ENCODE results near the gene RCSD1.

RCSD1 gene

DNA sequence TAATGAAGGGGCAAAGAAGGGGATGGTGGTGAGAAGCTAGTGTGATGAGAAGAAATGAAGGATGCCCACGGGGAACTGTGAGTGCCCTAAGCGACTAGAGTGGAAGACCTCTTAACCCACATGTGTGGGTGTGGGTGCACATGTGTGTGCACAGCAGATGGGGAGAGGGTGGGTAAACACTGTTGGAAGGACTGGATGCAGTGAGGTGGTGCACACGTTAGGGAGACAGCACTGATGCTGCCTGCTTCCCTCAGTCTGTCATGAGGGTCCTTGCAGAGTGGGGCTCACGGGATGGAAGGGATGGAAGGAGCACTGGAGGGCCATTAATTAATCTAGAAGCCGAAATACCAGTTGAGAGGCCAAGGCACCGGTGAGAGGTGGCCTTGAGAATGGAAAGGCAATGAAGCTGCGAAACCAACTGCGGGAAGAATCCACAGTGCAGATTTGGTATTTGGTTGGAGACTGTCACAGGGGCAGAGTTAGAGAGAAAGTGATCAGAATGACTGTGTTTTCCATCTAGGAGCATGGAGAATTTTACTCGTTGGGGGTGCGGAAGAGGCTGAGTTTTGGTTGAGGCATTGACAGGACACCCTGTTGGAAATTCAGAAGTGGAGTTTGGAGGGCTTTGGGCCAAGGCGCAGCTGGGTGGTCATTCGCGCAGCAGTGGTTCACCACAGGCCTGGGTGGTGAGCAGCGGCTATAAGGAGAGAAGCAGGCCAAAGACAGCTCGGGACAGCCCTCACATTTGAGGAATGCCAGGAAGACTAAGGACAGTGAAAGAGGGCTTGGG, 15.8 kb downstream of the RCSD1 start:
- no peaks in the 10 kb centered on the region for H3K9me3 ChIP-seq (ENCODE audit: control insufficient read depth, low read depth, low read length)
- no peaks in the 10 kb centered on the region for H3K36me3 ChIP-seq (ENCODE audit: control insufficient read depth, low read depth, low read length)
- H3K27ac ChIP-seq (ENCODE audit: low read length), result no peak overlapping the region
- no peaks in the 10 kb centered on the region for H3K27me3 ChIP-seq (ENCODE audit: control insufficient read depth, insufficient read depth, low read length)
- no peak overlapping the region for H3K9ac ChIP-seq (ENCODE audit: low read length)
- no peak overlapping the region for H3K4me3 ChIP-seq (ENCODE audit: low read length)
- H3K4me1 ChIP-seq (ENCODE audit: control insufficient read depth, low read depth, low read length), result no peaks in the 10 kb centered on the region

DNA sequence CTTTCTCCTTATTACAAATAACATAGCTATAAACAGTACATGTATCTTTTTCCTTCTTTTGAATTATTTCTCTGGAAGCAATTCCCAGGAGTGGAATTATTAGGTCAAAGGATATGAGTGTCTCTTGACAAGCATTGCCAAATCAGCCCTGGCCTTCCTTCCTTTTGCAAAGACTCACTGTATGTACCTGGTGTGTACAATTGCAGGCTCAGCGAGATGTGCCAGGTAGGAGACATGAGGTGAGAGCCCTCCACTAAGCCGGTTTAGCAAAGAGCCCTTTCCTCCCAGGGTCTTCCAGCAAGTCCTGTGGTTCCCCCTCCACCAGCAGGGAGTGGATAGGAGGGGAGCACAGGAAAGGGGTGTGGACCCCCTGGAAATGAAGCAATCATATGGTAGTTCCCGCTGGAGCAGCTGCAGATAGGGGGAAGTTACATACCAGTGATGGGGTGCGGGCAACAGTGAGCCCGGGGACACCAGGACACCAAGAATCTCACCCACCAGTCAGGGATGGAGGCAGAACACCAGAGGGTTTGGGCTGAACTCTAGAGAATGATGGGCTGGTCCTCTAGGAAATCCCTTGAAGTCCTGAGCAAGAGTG, 18.3 kb downstream of the RCSD1 start:
- no peaks in the 10 kb centered on the region for H3K27me3 ChIP-seq (ENCODE audit: control insufficient read depth, insufficient read depth, low read length)
- no peak overlapping the region for H3K27ac ChIP-seq (ENCODE audit: low read length)
- no peaks in the 10 kb centered on the region for H3K36me3 ChIP-seq (ENCODE audit: control insufficient read depth, low read depth, low read length)
- H3K9me3 ChIP-seq (ENCODE audit: control insufficient read depth, low read depth, low read length), result no peaks in the 10 kb centered on the region
- H3K4me1 ChIP-seq (ENCODE audit: control insufficient read depth, low read depth, low read length), result no peaks in the 10 kb centered on the region
- no peak overlapping the region for H3K4me3 ChIP-seq (ENCODE audit: low read length)
- no peak overlapping the region for H3K9ac ChIP-seq (ENCODE audit: low read length)

DNA sequence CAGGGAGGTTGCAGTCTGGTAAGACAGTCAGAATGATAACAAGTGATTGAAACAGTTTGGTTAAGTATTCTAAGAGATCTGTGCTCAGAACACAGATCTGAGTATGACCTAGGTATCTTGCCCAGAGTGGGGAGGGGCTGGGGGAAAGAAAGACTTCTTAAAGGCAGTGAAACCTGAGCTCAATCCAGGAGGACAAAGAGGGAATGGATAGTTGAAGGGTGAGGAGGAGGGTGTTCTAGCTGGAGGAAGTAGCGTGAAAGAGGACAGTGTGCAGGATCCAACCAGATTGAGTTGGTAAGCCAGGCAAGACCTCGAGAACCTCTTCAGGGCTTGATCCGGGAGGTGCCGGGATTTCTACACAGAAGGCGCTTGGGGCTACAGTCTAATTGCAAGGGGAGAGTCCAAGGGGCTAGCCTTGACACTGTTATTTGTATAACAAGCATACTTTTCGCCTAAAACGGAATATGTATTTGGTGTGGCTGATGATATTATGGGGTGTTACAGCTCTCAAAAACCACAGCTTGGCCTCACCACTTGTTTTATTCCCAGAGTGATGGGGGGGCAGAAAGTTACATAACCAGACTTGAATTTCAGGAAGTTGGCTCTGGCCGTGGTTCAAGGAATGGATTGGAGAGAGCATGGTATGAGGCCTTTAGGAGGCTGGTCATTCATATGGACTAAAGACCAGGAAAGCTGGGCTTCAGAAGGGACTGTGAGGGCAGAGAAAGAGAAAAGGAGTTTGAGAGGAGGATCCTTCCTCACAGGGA, 19.1 kb downstream of the RCSD1 start:
- Histone ChIP-seq H3K27me3 (ENCODE audit: control insufficient read depth, insufficient read depth, low read length) (no peaks in the 10 kb centered on the region), H3K4me1 (ENCODE audit: control insufficient read depth, low read depth, low read length) (no peaks in the 10 kb centered on the region), H3K9ac (ENCODE audit: low read length) (no peak overlapping the region), H3K27ac (ENCODE audit: low read length) (no peak overlapping the region), H3K9me3 (ENCODE audit: control insufficient read depth, low read depth, low read length) (no peaks in the 10 kb centered on the region), H3K36me3 (ENCODE audit: control insufficient read depth, low read depth, low read length) (no peaks in the 10 kb centered on the region), H3K4me3 (ENCODE audit: low read length) (no peak overlapping the region)

DNA sequence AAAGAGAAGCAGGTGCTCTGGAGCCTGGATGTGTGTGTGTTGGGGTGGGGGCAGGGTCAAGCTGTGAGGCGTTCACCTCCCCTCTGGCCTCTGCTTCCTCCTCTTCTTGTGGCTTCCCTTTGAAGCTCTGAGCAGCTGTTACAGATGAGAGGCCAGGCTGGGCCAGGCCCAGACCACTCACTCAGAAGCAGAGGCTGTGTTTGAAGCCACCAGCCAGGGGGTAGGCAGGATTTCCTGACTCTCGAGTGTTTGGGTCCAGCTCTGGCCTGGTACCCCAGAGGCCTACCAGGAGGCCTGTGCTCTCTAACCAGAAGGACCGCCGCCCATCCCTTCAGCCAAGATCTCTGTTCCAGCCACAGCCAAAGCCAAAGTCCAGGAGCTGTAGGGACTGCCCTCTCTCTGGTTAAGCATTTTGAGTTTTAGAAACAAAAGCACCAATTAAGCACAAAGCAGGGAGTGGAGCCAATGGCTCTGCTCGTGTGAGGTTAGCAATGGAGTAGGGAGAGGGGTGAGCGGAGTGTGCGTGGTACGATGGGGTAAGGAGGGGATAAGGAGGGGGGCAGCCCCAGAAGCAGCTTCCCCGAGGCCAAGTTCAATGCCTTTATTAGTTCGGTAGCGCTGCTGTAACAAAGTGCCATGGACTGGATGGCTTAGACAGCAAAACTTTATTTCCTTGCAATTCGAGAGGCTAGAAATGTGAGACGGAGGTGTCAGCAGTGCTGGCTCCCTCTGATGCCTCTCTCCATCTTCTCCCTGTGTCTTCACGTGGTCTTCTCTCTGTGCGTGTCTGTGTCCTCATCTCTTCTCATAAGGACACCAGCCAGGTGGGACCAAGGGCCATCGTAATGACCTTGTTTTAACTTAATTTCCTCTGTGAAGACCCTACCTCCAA, 20.5 kb downstream of the RCSD1 start:
- Histone ChIP-seq H3K4me3 (ENCODE audit: low read length) (no peak overlapping the region), H3K9me3 (ENCODE audit: control insufficient read depth, low read depth, low read length) (no peaks in the 10 kb centered on the region), H3K9ac (ENCODE audit: low read length) (no peak overlapping the region), H3K27me3 (ENCODE audit: control insufficient read depth, insufficient read depth, low read length) (no peaks in the 10 kb centered on the region), H3K27ac (ENCODE audit: low read length) (no peak overlapping the region), H3K36me3 (ENCODE audit: control insufficient read depth, low read depth, low read length) (no peaks in the 10 kb centered on the region), H3K4me1 (ENCODE audit: control insufficient read depth, low read depth, low read length) (no peaks in the 10 kb centered on the region)

DNA sequence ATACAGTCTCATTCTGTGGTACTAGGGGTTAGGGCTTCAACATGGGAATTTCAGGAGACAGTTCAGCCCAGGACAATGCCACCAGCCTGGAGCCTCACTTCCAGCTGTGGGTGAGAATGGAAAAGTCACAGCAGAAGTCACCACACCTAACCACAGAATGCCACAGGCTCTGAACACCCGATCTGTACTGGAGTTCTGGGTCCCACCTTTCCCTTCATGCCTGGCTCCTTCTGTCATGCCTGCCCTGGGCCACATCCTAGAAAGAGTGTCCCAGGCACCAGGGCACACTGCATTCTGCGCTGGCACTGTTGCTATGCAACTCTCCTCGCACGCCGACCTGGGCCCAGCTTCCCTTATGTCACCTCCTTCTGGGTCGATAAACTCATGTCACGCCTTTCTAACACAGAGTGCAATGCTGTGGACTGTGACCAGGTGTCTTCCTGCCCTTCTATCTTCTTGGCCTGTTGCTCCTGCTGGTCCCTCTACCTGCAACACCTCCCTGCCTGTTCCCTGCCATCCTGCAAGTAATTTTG, 21.2 kb downstream of the RCSD1 start:
- Histone ChIP-seq H3K9me3 (ENCODE audit: control insufficient read depth, low read depth, low read length) (no peaks in the 10 kb centered on the region), H3K4me1 (ENCODE audit: control insufficient read depth, low read depth, low read length) (no peaks in the 10 kb centered on the region), H3K27ac (ENCODE audit: low read length) (no peak overlapping the region), H3K4me3 (ENCODE audit: low read length) (no peak overlapping the region), H3K27me3 (ENCODE audit: control insufficient read depth, insufficient read depth, low read length) (no peaks in the 10 kb centered on the region), H3K36me3 (ENCODE audit: control insufficient read depth, low read depth, low read length) (no peaks in the 10 kb centered on the region), H3K9ac (ENCODE audit: low read length) (no peak overlapping the region)

DNA sequence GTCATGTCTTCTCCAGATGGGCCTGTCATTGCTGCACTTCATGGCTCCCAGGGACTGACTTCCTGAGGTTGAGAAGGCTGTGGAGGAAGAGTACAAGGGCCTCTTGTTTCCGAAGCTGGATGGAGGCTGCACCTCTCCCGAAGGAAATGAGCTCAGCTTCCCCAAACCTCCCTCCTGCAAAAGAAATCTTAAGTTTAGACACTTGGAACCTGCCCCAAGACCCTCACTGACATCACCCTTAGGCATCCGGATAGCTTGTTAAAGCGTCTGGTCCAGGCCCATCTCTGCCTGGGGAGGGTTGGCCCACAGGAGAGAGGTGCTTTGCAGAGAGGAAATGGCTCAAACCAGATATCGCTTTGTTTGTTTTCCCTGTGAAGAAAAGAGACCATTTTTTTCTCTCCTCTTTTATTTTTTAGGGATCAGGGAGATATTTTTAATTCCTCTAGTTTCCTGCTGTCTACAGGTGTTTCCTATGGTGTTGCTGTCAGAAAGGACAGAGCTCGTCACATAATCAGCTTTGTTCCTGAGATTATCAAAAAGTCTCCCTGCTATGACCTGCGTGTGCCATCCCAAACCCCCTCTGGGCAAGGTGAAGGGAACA, 25.0 kb downstream of the RCSD1 start:
- Histone ChIP-seq H3K9ac (ENCODE audit: low read length) (no peak overlapping the region), H3K4me3 (ENCODE audit: low read length) (no peak overlapping the region), H3K9me3 (ENCODE audit: control insufficient read depth, low read depth, low read length) (no peaks in the 10 kb centered on the region), H3K36me3 (ENCODE audit: control insufficient read depth, low read depth, low read length) (no peaks in the 10 kb centered on the region), H3K27ac (ENCODE audit: low read length) (no peak overlapping the region), H3K4me1 (ENCODE audit: control insufficient read depth, low read depth, low read length) (no peaks in the 10 kb centered on the region), H3K27me3 (ENCODE audit: control insufficient read depth, insufficient read depth, low read length) (no peaks in the 10 kb centered on the region)

DNA sequence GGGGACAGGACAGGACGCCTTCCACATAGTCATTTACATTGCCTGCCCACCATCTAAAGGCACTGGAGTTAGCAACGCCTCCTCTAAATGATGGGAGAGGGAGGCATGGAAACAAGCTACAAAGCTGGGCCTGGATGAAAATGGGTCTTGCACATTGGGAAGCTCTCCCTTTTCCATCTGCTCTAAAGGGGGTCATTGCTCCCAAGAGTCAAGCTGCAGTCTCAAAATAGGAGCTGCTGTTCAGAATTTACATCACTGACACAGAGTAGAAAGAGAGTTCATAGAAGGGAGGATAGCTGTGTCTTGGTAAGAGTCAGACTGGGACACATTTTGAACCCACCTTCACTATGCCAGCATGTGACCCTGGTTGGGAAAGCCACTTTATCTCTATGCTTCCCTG, 26.6 kb downstream of the RCSD1 start:
- Histone ChIP-seq H3K36me3 (ENCODE audit: control insufficient read depth, low read depth, low read length) (no peaks in the 10 kb centered on the region), H3K27me3 (ENCODE audit: control insufficient read depth, insufficient read depth, low read length) (no peaks in the 10 kb centered on the region), H3K27ac (ENCODE audit: low read length) (no peak overlapping the region), H3K4me3 (ENCODE audit: low read length) (no peak overlapping the region), H3K9ac (ENCODE audit: low read length) (no peak overlapping the region), H3K4me1 (ENCODE audit: control insufficient read depth, low read depth, low read length) (no peaks in the 10 kb centered on the region), H3K9me3 (ENCODE audit: control insufficient read depth, low read depth, low read length) (no peaks in the 10 kb centered on the region)

DNA sequence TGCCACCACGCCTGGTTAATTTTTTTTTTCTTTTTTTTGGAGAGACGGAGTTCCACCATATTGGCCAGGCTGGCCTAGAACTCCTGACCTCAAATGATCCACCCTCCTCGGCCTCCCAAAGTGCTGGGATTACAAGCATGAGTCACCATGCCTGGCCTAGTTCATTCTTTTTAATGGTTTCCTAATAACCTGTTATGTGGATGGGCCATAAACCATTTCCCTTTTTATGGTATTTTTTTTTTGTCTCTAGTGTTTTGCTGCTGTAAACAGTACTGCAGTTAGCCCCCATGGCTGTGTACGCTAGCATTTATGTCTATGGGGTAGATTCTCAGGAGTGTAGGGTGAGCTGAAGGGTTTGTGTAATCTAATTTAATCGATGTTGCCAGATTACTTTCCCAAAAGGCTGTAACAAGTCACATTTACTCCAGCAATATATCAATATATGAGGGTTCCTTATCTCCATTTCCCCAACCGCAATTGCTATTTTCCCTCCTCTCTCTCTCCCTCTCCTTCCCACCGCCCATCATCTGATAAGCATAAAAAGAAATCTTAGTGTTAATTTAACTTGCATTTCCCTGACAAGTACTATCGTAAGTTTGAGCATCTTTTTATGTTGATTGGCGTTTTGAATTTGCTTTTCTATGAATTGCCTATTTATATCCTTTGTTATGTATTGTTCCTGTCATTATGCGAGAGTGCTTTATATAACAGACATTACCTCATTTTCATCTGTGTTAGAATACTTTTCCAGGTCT, 28.7 kb downstream of the RCSD1 start:
- H3K36me3 ChIP-seq (ENCODE audit: control insufficient read depth, low read depth, low read length), result no peaks in the 10 kb centered on the region
- H3K27me3 ChIP-seq (ENCODE audit: control insufficient read depth, insufficient read depth, low read length), result no peaks in the 10 kb centered on the region
- no peaks in the 10 kb centered on the region for H3K9me3 ChIP-seq (ENCODE audit: control insufficient read depth, low read depth, low read length)
- H3K4me3 ChIP-seq (ENCODE audit: low read length), result no peak overlapping the region
- H3K9ac ChIP-seq (ENCODE audit: low read length), result no peak overlapping the region
- H3K27ac ChIP-seq (ENCODE audit: low read length), result no peak overlapping the region
- no peaks in the 10 kb centered on the region for H3K4me1 ChIP-seq (ENCODE audit: control insufficient read depth, low read depth, low read length)

DNA sequence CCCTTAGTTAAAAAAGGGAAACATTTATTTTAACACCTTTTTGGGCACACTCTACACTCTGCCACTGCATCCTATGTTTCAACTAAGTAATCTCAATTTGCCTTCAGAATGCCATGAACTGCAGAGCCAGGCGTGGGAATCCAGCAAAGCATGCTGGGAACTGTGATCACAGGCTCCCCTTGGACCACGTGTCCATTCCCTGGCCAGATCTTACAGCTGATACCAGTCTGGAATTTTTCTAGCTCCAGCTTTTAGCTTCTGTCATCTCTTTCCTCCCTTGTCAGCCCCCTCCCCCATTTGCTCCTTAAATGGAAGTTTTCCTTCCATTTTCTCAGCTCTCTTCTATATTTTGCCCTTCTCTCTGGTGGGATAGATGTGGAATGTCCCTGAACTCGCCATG, 29.4 kb downstream of the RCSD1 start:
- no peak overlapping the region for H3K4me3 ChIP-seq (ENCODE audit: low read length)
- H3K9ac ChIP-seq (ENCODE audit: low read length), result no peak overlapping the region
- no peaks in the 10 kb centered on the region for H3K36me3 ChIP-seq (ENCODE audit: control insufficient read depth, low read depth, low read length)
- no peak overlapping the region for H3K27ac ChIP-seq (ENCODE audit: low read length)
- H3K27me3 ChIP-seq (ENCODE audit: control insufficient read depth, insufficient read depth, low read length), result no peaks in the 10 kb centered on the region
- no peaks in the 10 kb centered on the region for H3K4me1 ChIP-seq (ENCODE audit: control insufficient read depth, low read depth, low read length)
- no peaks in the 10 kb centered on the region for H3K9me3 ChIP-seq (ENCODE audit: control insufficient read depth, low read depth, low read length)

DNA sequence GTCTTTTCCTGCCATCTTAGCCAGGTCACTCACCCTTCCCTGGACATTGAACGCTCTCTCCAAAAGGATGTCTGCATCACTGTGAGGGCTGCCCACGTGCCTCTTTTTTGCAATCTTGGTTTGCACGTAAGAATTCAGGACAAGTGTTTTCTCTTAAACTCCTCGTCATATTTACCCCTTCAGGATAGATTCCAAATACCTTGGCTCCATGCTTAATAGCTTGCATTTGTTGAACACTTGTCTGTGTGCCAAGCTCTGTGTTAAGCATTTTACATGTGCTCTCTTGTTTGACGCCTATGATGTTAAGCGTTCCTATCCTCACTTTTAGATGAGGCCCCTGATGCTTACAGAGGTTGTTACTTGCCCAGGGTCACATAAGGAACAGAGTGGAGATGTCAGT, 29.8 kb downstream of the RCSD1 start:
- H3K27ac ChIP-seq (ENCODE audit: low read length), result no peak overlapping the region
- H3K9ac ChIP-seq (ENCODE audit: low read length), result no peak overlapping the region
- no peaks in the 10 kb centered on the region for H3K36me3 ChIP-seq (ENCODE audit: control insufficient read depth, low read depth, low read length)
- no peaks in the 10 kb centered on the region for H3K27me3 ChIP-seq (ENCODE audit: control insufficient read depth, insufficient read depth, low read length)
- H3K4me1 ChIP-seq (ENCODE audit: control insufficient read depth, low read depth, low read length), result no peaks in the 10 kb centered on the region
- H3K4me3 ChIP-seq (ENCODE audit: low read length), result no peak overlapping the region
- no peaks in the 10 kb centered on the region for H3K9me3 ChIP-seq (ENCODE audit: control insufficient read depth, low read depth, low read length)

All from iPS-18a (cell line).